Lower leg skin (tissue), 4 donors: Measurements from ENCODE around the gene TREM1. TPM values are rescaled to one million over a fixed set of nuclear protein-coding genes. Genes with fewer than 3 reads are reported as not detected.

Experiments used
- DNase-seq, 2 donors: peaks; one replicate each; pipeline ENCODE4 v3.0.0-alpha.2; 2019; ENCODE audit warnings: low spot score in 2 of 2
- H3K4me3 ChIP-seq: fragments of 200-600 bp; sonication (generic); 2 replicates; pipeline ENCODE4 v1.5.1; 2017; ENCODE audit warnings: mild to moderate bottlenecking, low read depth; ENCODE audit not compliant: poor library complexity, severe bottlenecking
- CTCF ChIP-seq, 3 donors: fragments of 450-650 bp; IDR thresholded peaks; one replicate each; pipeline ENCODE4 v1.5.1; 2016; ENCODE audit warnings: antibody characterized with exemption in 3 of 3, mild to moderate bottlenecking in 3 of 3, moderate library complexity in 2 of 3
- POLR2A ChIP-seq, 2 donors: fragments of 450-650 bp; IDR thresholded peaks; one replicate each; pipeline ENCODE4 v1.6.1; 2016 to 2017; ENCODE audit warnings: antibody characterized with exemption in 2 of 2, mild to moderate bottlenecking in 1 of 2, moderate library complexity in 1 of 2
- WGBS, 2 donors: methylation state at CpG; one replicate each; pipeline ENCODE4 v1.1.5; 2018; 5-methylcytosine and 5-hydroxymethylcytosine counted together
- intact Hi-C: fragments of 100-400 bp; cut with DNase I; formaldehyde crosslinking; loops from one replicate; pipeline ENCODE4 v1.15.0; 2023; ENCODE audit warnings: low total_unique reads
- total RNA-seq, 4 donors: library from RNA; depleted of rRNA; stranded (reverse); fragments of >200 nt; gene quantifications; one replicate each; pipeline ENCODE4 v1.1.0, GENCODE V29; 2016

Gene TREM1
- total RNA-seq, 4 donors from 2014 or later, result 0.49 to 0.83 TPM; not detected in 2

GRCh38 chr6:41288754-41289129, 2.3 kb upstream of the TREM1 start:
- TF ChIP-seq CTCF (IDR thresholded peaks at IDR 0.05) (no peak), POLR2A (IDR thresholded peaks at IDR 0.05) (no peak)
- DNase-seq, result no peak
- WGBS, 2 donors, result 65 to 70% methylated on average over 2 of the region's 2 CpGs

GRCh38 chr6:41288030-41288753, 1.7 kb upstream of the TREM1 start:
- no peak overlapping the region for H3K4me3 ChIP-seq
- no peak for DNase-seq
- TF ChIP-seq POLR2A (IDR thresholded peaks at IDR 0.05), result no peak
- TF ChIP-seq CTCF (IDR thresholded peaks at IDR 0.05), result no peak
- WGBS, 2 donors, result 35 to 50% methylated on average over 6 of the region's 6 CpGs
- intact Hi-C loops, result no loop called here

More at GRCh38 chr6:41288754-41289129, 2.3 kb upstream of the TREM1 start:
- intact Hi-C loops, result no loop called here
- no peak overlapping the region for H3K4me3 ChIP-seq

- DNase-seq, result no peak
- intact Hi-C loops, result no loop called here
- no peak for TF ChIP-seq CTCF (IDR thresholded peaks at IDR 0.05)
- TF ChIP-seq POLR2A (IDR thresholded peaks at IDR 0.05), result no peak
- 57 to 65% methylated on average over 1 of the region's 1 CpG for WGBS, 2 donors
- no peak overlapping the region for H3K4me3 ChIP-seq
Observed at GRCh38 chr6:41284726-41285125, 1.8 kb downstream of the TREM1 start.

- H3K4me3 ChIP-seq, result no peak overlapping the region
- DNase-seq, result no peak
- WGBS, 2 donors, result 87 to 88% methylated on average over 3 of the region's 3 CpGs
- intact Hi-C loops, result no loop called here
- no peak for TF ChIP-seq POLR2A (IDR thresholded peaks at IDR 0.05)
- TF ChIP-seq CTCF (IDR thresholded peaks at IDR 0.05), result no peak
Observed at GRCh38 chr6:41283600-41283999, 2.9 kb downstream of the TREM1 start.

- intact Hi-C loops, result no loop called here
- 85 to 95% methylated on average over 1 of the region's 1 CpG for WGBS, 2 donors
- TF ChIP-seq CTCF (IDR thresholded peaks at IDR 0.05) (no peak), POLR2A (IDR thresholded peaks at IDR 0.05) (no peak)
- no peak for DNase-seq
- H3K4me3 ChIP-seq, result no peak overlapping the region
Observed at GRCh38 chr6:41280381-41281057, 6.0 kb downstream of the TREM1 start.
